ENCODE measurements around the gene CST4. TPM values are rescaled to one million over a fixed set of nuclear protein-coding genes. Genes with fewer than 3 reads are reported as not detected.
"Not testable (repeated sequence)": the region's sequence is repeated elsewhere in the genome, so short reads cannot be mapped to it uniquely, and the experiment has no call there.

Gene CST4
- polyA plus RNA-seq, 10 donors, result not detected

GRCh38 chr20:23661002-23661429, 27.8 kb downstream of the CST4 start:
- no peak for DNase-seq

GRCh38 chr20:23659989-23660837, 28.6 kb downstream of the CST4 start:
- peak; percentile 25 to 59 (median 51) for DNase-seq

GRCh38 chr20:23659610-23659988, 29.2 kb downstream of the CST4 start:
- DNase-seq, result not testable (repeated sequence)

- no peak for DNase-seq
These were observed 29.7 kb downstream of the CST4 start for GRCh38 chr20:23658989-23659609.

GRCh38 chr20:23658336-23658735, 30.5 kb downstream of the CST4 start:
- no peak for DNase-seq

GRCh38 chr20:23657202-23657601, 31.6 kb downstream of the CST4 start:
- no peak for DNase-seq

GRCh38 chr20:23656372-23656771, 32.5 kb downstream of the CST4 start:
- no peak for DNase-seq

GRCh38 chr20:23655491-23656211, 33.2 kb downstream of the CST4 start:
- peak in 2 of 3 donors; percentile 58 to 82 for DNase-seq

GRCh38 chr20:23654717-23655116, 34.1 kb downstream of the CST4 start:
- DNase-seq, result no peak

- DNase-seq, result no peak
These were observed 34.8 kb downstream of the CST4 start for GRCh38 chr20:23654000-23654399.

- no peak for DNase-seq
These were observed 35.4 kb downstream of the CST4 start for GRCh38 chr20:23653400-23653938.

GRCh38 chr20:23652926-23653325, 35.9 kb downstream of the CST4 start:
- no peak for DNase-seq

GRCh38 chr20:23652371-23652770, 36.5 kb downstream of the CST4 start:
- no peak for DNase-seq

- no peak for DNase-seq
These were observed 37.7 kb downstream of the CST4 start for GRCh38 chr20:23651117-23651516.

GRCh38 chr20:23649830-23650417, 38.9 kb downstream of the CST4 start:
- DNase-seq, result no peak

- DNase-seq, result no peak
These were observed 39.6 kb downstream of the CST4 start for GRCh38 chr20:23649242-23649641.

GRCh38 chr20:23647346-23647745, 41.5 kb downstream of the CST4 start:
- no peak for DNase-seq

- DNase-seq, result no peak
These were observed 42.5 kb downstream of the CST4 start for GRCh38 chr20:23646106-23646873.

GRCh38 chr20:23645575-23645974, 43.3 kb downstream of the CST4 start:
- no peak for DNase-seq

- no peak for DNase-seq
These were observed 44.7 kb downstream of the CST4 start for GRCh38 chr20:23644164-23644563.

- DNase-seq, result no peak
These were observed 45.2 kb downstream of the CST4 start for GRCh38 chr20:23643659-23644058.

All from muscle of back (tissue), 11 donors.